ENCODE data around the gene MT1F.

DNA sequence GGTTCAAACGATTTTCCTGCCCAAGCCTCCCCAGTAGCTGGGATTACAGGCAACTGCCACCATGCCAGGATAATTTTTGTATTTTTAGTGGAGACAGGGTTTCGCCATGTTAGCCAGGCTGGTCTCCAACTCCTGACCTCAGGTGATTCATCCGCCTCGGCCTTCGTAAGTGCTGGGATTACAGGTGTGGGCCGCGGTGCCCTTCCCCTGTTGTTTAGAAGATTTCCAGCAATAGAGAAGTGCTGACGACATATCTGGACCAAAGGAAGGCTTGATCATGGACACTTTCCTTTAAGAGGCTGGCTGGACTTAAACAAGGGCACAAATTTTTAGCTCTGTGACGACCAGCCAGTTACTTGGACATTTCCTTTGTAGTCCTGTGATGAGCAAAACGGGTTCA is 26.6 kb upstream of the MT1F start:
- TF ChIP-seq POLR2A (IDR thresholded peaks at IDR 0.05; ENCODE audit: low read length): no peak
- TF ChIP-seq GATA1 (IDR thresholded peaks at IDR 0.05; ENCODE audit: low read depth, low read length): no peak
